Bone marrow (tissue), 2 donors: ENCODE data around the gene CRYBG1.

Experiments
- DNase-seq, 2 donors: peaks; one replicate each; lab custom pipeline; 2025; lab: John Stamatoyannopoulos, UW

CRYBG1 gene

DNA sequence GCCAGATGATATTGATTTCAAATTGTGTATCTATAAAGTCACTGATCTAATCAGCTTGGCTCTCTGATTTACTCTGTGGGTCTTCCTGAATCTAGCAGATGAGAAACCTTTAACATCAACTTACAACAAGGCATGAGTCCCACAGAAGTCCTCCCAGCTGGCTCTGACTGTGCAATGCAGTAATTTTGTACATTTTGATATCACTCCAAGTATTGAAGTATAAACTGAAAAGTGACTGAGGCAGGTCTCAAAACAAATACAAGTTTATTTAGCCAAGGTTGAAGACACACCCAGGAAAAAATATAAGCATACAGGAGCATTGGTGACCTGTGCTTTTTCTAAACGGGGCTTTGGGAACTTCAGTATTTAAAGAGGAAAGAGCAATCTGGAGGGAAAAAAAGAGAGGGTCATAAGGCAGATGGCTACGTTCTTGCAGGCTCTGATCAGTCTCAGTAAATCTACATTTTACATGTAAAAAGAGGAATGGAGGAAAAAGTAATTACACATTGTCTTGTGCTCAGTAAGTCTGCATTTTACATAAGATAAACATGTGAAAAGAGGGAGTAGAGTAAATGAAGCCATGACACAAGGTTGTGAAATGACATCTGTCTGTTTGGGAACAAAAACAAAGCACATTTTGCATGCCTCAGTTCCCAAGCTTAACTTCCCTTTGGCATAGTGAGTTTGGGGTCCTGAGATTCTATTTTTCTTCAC, 59.5 kb downstream of the CRYBG1 start:
- no peak for DNase-seq

DNA sequence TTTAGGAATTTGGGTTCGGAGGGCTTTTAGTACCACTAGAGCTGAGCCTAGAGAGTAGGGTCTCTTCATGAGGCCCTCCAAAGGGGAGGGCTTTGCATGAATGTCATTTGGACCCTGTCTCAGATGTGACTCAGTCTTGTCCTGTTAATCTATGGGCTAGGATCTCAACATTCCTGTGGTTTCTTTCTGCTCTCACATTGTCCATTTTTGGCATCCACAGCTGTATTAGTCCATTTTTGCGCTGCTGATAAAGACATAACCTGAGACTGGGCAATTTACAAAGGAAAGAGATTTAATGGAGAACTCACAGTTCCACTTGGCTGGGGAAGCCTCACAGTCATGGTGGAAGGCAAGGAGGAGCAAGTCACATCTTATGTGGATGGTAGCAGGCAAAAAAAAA, 61.0 kb downstream of the CRYBG1 start:
- no peak for DNase-seq

GRCh38 chr6:106422534-106422933, 62.0 kb downstream of the CRYBG1 start:
- DNase-seq, result no peak

DNA sequence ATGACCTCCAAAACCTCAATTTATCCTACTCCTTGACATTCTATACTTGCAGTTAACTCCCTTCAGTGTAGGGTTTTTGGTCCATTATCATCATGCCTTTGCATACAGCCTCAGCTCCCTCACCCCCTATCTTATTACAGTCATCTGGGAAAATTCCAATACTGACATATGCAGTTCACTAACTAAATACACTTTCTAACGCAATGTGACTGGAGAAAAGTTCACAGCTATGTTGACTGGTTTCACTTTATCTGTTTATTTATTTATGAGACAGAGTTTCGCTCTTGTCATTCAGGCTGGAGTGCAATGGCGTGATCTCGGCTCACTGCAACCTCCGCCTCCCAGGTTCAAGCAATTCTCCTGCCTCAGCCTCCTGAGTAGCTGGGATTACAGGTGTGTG, 64.9 kb downstream of the CRYBG1 start:
- DNase-seq, result no peak

DNA sequence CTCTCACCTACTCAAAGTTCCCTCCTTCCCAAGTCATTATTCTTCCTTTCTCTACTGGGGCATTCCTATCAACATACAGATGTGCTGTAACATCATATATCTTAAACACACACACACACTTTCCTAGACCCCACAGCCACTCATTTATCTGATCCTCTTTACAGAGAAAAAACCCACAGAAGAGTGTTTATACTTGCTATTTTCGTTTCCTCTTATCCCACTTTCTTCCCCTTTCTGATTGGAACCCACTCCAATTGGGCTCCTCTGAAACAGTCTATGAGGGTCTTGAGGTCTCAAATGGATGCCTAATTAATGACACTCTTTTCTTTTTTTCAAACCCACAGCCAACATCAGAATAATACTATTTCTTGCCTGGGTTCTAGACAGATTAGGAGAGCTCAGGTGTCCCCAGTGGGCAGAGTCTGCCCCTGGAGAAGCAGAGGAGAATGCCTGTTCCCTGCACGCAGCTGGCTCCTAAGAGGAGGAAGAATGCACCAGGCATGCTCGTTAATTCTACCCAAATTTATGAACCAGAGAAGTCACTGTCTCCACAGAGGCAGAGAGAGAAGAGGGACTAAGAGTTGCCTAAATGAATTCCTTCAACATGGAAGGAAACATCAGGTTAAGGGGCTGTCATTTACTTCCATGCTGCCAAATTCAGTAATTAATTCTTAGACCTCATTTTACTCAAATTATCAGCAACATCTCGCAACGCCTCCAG, 65.9 kb downstream of the CRYBG1 start:
- no peak for DNase-seq

DNA sequence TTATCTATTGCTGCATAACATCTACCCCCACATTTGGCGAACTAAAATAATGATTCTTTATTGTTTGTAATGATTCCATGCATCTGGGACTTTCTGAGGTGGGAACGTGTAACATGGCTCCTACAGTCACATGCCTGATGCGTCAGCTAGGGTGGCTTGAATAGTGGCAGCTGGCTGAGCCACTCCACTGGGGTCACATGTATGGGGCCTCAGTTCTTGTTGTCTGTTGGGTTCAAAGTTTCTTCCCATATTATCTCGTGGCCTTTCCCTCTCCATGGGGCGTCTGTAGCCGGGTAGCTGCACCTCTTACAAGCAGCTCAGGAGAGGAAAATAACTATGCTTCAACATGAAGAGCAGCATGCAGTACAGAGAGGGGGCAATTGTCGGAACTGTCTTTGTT, 69.9 kb downstream of the CRYBG1 start:
- no peak for DNase-seq

DNA sequence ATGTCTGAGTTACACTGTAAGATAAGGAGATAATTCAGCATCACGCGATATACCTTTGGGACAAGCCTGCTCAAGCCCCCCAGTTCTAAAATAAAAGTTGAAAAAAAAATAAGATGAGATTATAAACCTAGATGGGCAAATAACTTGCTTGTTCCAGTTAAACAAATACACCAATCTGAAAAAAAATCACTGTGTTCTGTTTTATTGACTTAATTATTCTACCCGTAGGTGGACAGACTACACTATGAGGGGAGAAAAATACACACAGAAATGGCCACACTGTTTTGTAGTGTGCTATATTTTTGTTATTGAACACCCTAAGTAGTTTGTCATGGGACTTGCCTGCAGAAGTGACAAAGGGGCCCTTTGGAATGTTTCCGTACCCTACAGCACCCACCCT, 70.9 kb downstream of the CRYBG1 start:
- DNase-seq, result no peak

- DNase-seq, result no peak
Measured at GRCh38 chr6:106431972-106432371, 71.5 kb downstream of the CRYBG1 start.

- DNase-seq, result no peak
Measured at GRCh38 chr6:106434530-106434929, 74.0 kb downstream of the CRYBG1 start.

DNA sequence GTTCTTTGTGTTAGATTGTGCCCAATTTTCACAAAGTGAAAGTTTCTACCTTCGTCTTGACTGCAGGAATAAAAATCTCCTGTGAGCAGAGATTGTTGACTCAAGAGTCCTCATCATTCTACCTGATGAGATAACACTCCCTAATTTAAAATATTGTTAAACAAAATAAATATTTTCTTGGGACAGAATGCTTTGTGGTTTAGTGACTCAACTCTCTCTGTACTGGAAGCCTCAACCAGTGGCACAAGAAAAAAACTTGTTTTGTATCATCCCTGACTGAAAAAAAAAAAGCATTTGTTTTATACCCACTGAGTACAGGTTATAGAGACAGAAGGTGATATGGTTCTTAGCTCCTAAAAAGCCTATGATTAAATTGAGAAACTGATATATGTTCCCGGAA, 78.9 kb downstream of the CRYBG1 start:
- no peak for DNase-seq

- no peak for DNase-seq
Measured at GRCh38 chr6:106440546-106440945, 80.0 kb downstream of the CRYBG1 start.

GRCh38 chr6:106442395-106442794, 81.9 kb downstream of the CRYBG1 start:
- no peak for DNase-seq

GRCh38 chr6:106444777-106445507, 84.4 kb downstream of the CRYBG1 start:
- peak in 1 of 2 donors; percentile 66 for DNase-seq

DNA sequence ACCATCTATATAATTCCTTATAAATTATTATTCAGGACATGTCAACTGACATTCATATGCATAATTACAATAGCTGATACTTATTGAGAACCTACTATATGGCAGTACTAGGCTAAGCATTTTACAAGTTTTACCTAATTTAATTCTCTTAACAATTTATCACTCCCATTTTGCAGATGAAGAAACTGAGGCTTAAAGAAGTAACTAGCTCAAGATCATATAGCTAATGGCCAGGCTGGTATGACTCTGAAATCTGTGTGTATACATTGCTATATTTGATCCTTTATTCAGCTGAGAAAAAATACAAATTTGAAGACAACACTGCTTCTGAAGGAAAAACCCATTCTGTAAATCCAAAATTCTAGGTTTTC, 85.0 kb downstream of the CRYBG1 start:
- no peak for DNase-seq

- peak in 1 of 2 donors; percentile 37 for DNase-seq
Measured at GRCh38 chr6:106446287-106446885, 85.9 kb downstream of the CRYBG1 start.

- no peak for DNase-seq
Measured at GRCh38 chr6:106446983-106447382, 86.5 kb downstream of the CRYBG1 start.

GRCh38 chr6:106448000-106448426, 87.5 kb downstream of the CRYBG1 start:
- peak; percentile 36 to 78 for DNase-seq

GRCh38 chr6:106450653-106451052, 90.1 kb downstream of the CRYBG1 start:
- DNase-seq, result no peak

- no peak for DNase-seq
Measured at GRCh38 chr6:106451439-106451838, 90.9 kb downstream of the CRYBG1 start.

GRCh38 chr6:106452628-106453027, 92.1 kb downstream of the CRYBG1 start:
- DNase-seq, result no peak

- DNase-seq, result no peak
Measured at GRCh38 chr6:106453756-106454367, 93.3 kb downstream of the CRYBG1 start.

DNA sequence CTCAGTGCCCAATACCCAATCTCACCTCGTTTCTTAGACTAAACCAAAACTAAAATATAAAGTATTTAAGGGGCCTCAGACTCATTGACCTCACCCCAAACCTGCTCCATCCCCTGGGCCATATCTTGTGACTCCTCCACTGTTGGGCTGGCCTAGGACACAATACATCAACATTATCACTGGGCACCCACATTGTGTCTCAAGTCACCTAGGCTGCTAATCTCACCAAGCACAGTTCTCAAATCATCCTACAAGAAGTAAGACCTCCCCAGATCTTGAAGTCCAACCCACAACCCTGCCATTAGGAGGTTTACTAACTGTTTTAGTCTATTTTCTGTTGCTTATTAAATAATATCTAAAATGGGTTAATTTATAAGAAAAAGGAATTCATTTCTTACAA, 96.2 kb downstream of the CRYBG1 start:
- DNase-seq, result no peak
